Loucy (cell line): Measurements from ENCODE around the gene UQCR10.

Experiments
- H2AFZ ChIP-seq: fragments of 200-600 bp; sonication (generic); 2 replicates; pipeline ENCODE4 v1.6.0; 2016; ENCODE audit warnings: antibody characterized with exemption, mild to moderate bottlenecking, low read length, moderate library complexity
- H3F3A ChIP-seq: fragments of 200-600 bp; 2 replicates; pipeline ENCODE4 v1.6.0; 2016; ENCODE audit warnings: antibody characterized with exemption, low read depth, mild to moderate bottlenecking
- H3K27me3 ChIP-seq: fragments of 200-600 bp; sonication (generic); 2 replicates; pipeline ENCODE4 v1.6.1; 2014; ENCODE audit warnings: low read length, mild to moderate bottlenecking; ENCODE audit not compliant: insufficient read depth, poor library complexity, severe bottlenecking
- H3K36me3 ChIP-seq: fragments of 200-600 bp; sonication (generic); 2 replicates; pipeline ENCODE4 v1.6.1; 2016; ENCODE audit warnings: low read length; ENCODE audit not compliant: insufficient read depth
- H3K4me1 ChIP-seq: fragments of 200-600 bp; sonication (generic); 2 replicates; pipeline ENCODE4 v1.5.1; 2014; ENCODE audit warnings: low read length, mild to moderate bottlenecking; ENCODE audit not compliant: insufficient read depth, poor library complexity, severe bottlenecking
- H3K4me2 ChIP-seq: fragments of 200-600 bp; sonication (generic); 2 replicates; pipeline ENCODE4 v1.6.0; 2014; ENCODE audit warnings: antibody characterized with exemption, low read length, low read depth, mild to moderate bottlenecking; ENCODE audit not compliant: poor library complexity, severe bottlenecking
- H3K4me3 ChIP-seq: fragments of 200-600 bp; sonication (generic); 2 replicates; pipeline ENCODE4 v1.5.1; 2014; ENCODE audit warnings: low read length, mild to moderate bottlenecking, mixed read lengths; ENCODE audit not compliant: poor library complexity, severe bottlenecking
- H3K79me2 ChIP-seq: fragments of 200-600 bp; sonication (generic); 2 replicates; pipeline ENCODE4 v1.6.1; 2014; ENCODE audit warnings: low read length; ENCODE audit not compliant: insufficient read depth
- H3K9ac ChIP-seq: fragments of 200-600 bp; sonication (generic); 2 replicates; pipeline ENCODE4 v1.6.0; 2014; ENCODE audit warnings: mild to moderate bottlenecking, low read depth, low read length, moderate library complexity; ENCODE audit not compliant: poor library complexity, severe bottlenecking
- H3K9me2 ChIP-seq: fragments of 200-600 bp; sonication (generic); replicated peaks from 2 replicates; pipeline ENCODE4 v1.6.1; 2016; ENCODE audit warnings: low read depth, low read length, mixed read lengths
- H3K9me3 ChIP-seq: fragments of 200-600 bp; sonication (generic); 2 replicates; pipeline ENCODE4 v1.6.1; 2014; ENCODE audit warnings: mild to moderate bottlenecking, antibody characterized with exemption, low read length, low read depth; ENCODE audit not compliant: insufficient read depth
- H4K20me1 ChIP-seq: fragments of 200-600 bp; sonication (generic); 2 replicates; pipeline ENCODE4 v1.6.0; 2014; ENCODE audit warnings: antibody characterized with exemption, low read length, mild to moderate bottlenecking; ENCODE audit not compliant: insufficient read depth, poor library complexity, severe bottlenecking
- CTCF ChIP-seq: fragments of 200-600 bp; sonication (generic); conservative IDR thresholded peaks from 2 replicates; pipeline ENCODE4 v1.5.1; 2014; ENCODE audit warnings: mild to moderate bottlenecking, antibody characterized with exemption, low read length
- EZH2phosphoT487 ChIP-seq: fragments of 200-600 bp; IDR thresholded peaks from 2 replicates; pipeline ENCODE4 v1.6.1; 2018; ENCODE audit warnings: antibody characterized with exemption, mild to moderate bottlenecking, moderate library complexity, borderline replicate concordance

The UQCR10 gene

DNA sequence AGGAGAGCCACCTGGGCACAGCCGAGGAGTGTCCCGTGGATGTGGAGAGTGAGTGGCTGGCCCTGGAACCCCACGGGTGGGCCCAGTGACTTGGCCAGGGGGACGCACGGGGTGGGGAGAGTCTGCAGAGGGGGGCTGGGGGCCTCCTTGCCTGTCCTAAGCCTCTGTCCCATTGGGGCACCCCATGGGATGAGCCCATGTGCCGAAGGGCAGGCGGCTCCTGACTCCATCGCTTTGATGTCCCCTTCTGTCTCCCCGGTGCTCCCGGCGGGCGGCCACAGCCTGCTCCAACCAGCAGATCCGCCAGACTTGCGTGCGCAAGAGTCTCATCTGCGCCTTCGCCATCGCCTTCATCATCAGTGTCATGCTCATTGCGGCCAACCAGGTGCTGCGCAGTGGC lies 38.0 kb upstream of the UQCR10 start:
- H3K36me3 ChIP-seq, result no peaks in the 10 kb centered on the region
- no peak overlapping the region for H3K4me3 ChIP-seq
- no peak overlapping the region for H3K9ac ChIP-seq
- H3K27me3 ChIP-seq, result no peaks in the 10 kb centered on the region
- no peak for TF ChIP-seq CTCF
- no peak for TF ChIP-seq EZH2phosphoT487
- H4K20me1 ChIP-seq, result no peaks in the 10 kb centered on the region
- H3K9me2 ChIP-seq, result no peaks in the 10 kb centered on the region
- H2AFZ ChIP-seq, result no peak overlapping the region
- H3K4me1 ChIP-seq, result no peaks in the 10 kb centered on the region
- no peak overlapping the region for H3K4me2 ChIP-seq
- no peaks in the 10 kb centered on the region for H3K9me3 ChIP-seq
- no peaks in the 10 kb centered on the region for H3K79me2 ChIP-seq
- H3F3A ChIP-seq, result no peaks in the 10 kb centered on the region

DNA sequence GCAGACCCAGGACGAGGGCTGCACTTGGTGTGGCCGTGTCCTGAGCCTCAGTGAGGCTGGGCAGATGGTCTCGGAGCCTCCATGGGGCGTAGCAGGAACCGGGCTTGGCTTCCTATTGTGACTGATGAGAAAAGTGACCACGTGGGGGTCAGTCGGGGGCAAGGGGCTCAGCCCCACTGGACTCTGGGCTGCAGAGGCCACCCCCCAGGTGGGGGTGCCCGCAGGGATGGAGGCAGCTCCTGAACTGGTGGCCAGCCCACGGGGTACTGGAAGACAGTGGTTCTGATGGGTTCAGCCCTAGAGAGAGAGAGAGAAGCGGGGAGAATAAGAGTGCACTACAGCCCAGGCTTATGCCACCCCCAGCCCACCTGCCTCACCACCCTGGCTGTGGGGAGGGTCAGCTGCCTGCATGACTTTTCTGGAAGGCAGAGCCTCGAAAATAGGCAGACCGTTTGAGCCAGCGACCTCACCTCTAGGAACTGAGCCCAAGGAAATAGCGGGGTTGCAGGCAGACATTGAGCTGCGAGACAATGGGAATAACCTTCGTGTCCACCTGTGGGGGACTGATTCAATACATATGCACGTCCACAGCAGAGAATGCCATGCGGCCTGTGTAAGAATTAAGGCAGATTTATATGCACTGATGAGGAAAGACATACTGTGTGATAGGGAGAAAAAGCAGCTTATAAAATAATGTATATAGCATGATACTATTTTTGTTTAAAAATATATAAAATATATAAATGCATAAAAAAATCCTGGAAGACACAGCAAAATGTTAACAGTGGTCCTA lies 35.9 kb upstream of the UQCR10 start:
- H3K9me2 ChIP-seq, result no peaks in the 10 kb centered on the region
- no peak overlapping the region for H2AFZ ChIP-seq
- TF ChIP-seq CTCF, result no peak
- TF ChIP-seq EZH2phosphoT487, result no peak
- no peaks in the 10 kb centered on the region for H3K9me3 ChIP-seq
- H3F3A ChIP-seq, result no peaks in the 10 kb centered on the region
- no peaks in the 10 kb centered on the region for H4K20me1 ChIP-seq
- H3K79me2 ChIP-seq, result no peaks in the 10 kb centered on the region
- H3K4me1 ChIP-seq, result no peaks in the 10 kb centered on the region
- no peak overlapping the region for H3K4me2 ChIP-seq
- no peaks in the 10 kb centered on the region for H3K36me3 ChIP-seq
- H3K27me3 ChIP-seq, result no peaks in the 10 kb centered on the region
- no peak overlapping the region for H3K4me3 ChIP-seq
- H3K9ac ChIP-seq, result no peak overlapping the region

GRCh38 chr22:29732883-29733282 lies 34.3 kb upstream of the UQCR10 start:
- Histone ChIP-seq H3K4me2 (no peak overlapping the region), H3K4me1 (no peaks in the 10 kb centered on the region), H3K36me3 (no peaks in the 10 kb centered on the region), H3K4me3 (no peak overlapping the region), H3K27me3 (no peaks in the 10 kb centered on the region), H3K9me2 (no peaks in the 10 kb centered on the region), H3K79me2 (no peaks in the 10 kb centered on the region), H3K9me3 (no peaks in the 10 kb centered on the region), H2AFZ (no peak overlapping the region), H4K20me1 (no peaks in the 10 kb centered on the region), H3K9ac (no peak overlapping the region), H3F3A (no peaks in the 10 kb centered on the region)
- TF ChIP-seq CTCF (no peak), EZH2phosphoT487 (no peak)
